ENCODE measurements around the gene DPH1.

GRCh38 chr17:2016494-2016893, 13.5 kb upstream of the DPH1 start:
- TF ChIP-seq CTCF (IDR thresholded peaks at IDR 0.05) (no peak), REST (IDR thresholded peaks at IDR 0.05; ENCODE audit: low read depth, low read length) (no peak), MXI1 (IDR thresholded peaks at IDR 0.05; ENCODE audit: low read depth, low read length) (no peak), JUND (IDR thresholded peaks at IDR 0.05) (no peak), ZBTB33 (IDR thresholded peaks at IDR 0.05; ENCODE audit: borderline replicate concordance, low read depth) (no peak), MAX (IDR thresholded peaks at IDR 0.05; ENCODE audit: low read depth) (no peak), NRF1 (IDR thresholded peaks at IDR 0.05; ENCODE audit: low read depth, low read length) (no peak)
- TF ChIP-seq, protein P1, sequence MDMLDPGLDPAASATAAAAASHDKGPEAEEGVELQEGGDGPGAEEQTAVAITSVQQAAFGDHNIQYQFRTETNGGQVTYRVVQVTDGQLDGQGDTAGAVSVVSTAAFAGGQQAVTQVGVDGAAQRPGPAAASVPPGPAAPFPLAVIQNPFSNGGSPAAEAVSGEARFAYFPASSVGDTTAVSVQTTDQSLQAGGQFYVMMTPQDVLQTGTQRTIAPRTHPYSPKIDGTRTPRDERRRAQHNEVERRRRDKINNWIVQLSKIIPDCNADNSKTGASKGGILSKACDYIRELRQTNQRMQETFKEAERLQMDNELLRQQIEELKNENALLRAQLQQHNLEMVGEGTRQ (IDR thresholded peaks at IDR 0.05; ENCODE audit: borderline replicate concordance, low read depth, low read length), result no peak

All from SK-N-SH (cell line).